A549 (cell line): ENCODE measurements around the gene OR10H3. TPM values are rescaled to one million over a fixed set of nuclear protein-coding genes. Genes with fewer than 3 reads are reported as not detected.
A peak's percentile ranks its signal among the peaks of the same experiment; 100 is the strongest.
"Not testable (repeated sequence)": the region's sequence is repeated elsewhere in the genome, so short reads cannot be mapped to it uniquely, and the experiment has no call there.

ENCODE experiments used
- ATAC-seq, 2 experiments: fragments of 200-7000 bp in 1 of 2; fragments of >200 bp in 1 of 2; cut with Nextera tagmentation in 1 of 2; cut with Tn5 transposase in 1 of 2; 3 replicates each; pipeline versions ENCODE4 v1.8.0 to v1.9.1; 2018 to 2020; ENCODE audit warnings: mild to moderate bottlenecking in 1 of 2, moderate library complexity in 1 of 2
- CTCF ChIA-PET: fragments of 300-600 bp; sonication (Branson Sonifier 250); formaldehyde crosslinking; extraction: SDS; loops from one replicate; lab custom pipeline; 2021; ENCODE audit warnings: antibody characterized with exemption, inconsistent platforms; lab: Yijun Ruan, JAX
- POLR2A ChIA-PET: fragments of 350-600 bp; formaldehyde crosslinking; extraction: SDS; loops from one replicate; lab custom pipeline; 2021; ENCODE audit warnings: antibody characterized with exemption, inconsistent platforms; lab: Yijun Ruan, JAX
- DNase-seq, 2 experiments: peaks; one replicate each; pipeline versions ENCODE4 v3.0.0 to v3.0.0-alpha.2; 2011 to 2016; ENCODE audit warnings: low read depth in 1 of 2, low spot score in 1 of 2
- FAIRE-seq: peaks from 2 replicates; lab custom pipeline; 2011; peaks lifted over from hg19 to GRCh38; lab: Jason Lieb, UNC
- H3K27ac ChIP-seq, 2 experiments: fragments of >200 bp; sonication (Bioruptor Twin); formaldehyde crosslinking; 3 replicates each; pipeline ENCODE4 v1.5.1; 2016 to 2017
- H3K4me1 ChIP-seq: fragments of >200 bp; sonication (Bioruptor Twin); formaldehyde crosslinking; 3 replicates; pipeline ENCODE4 v1.6.1; 2016
- H3K4me2 ChIP-seq: fragments of >200 bp; sonication (Bioruptor Twin); formaldehyde crosslinking; 3 replicates; pipeline ENCODE4 v1.6.1; 2016
- H3K4me3 ChIP-seq: fragments of >200 bp; sonication (Bioruptor Twin); formaldehyde crosslinking; 3 replicates; pipeline ENCODE4 v1.5.1; 2016
- H3K9me3 ChIP-seq: fragments of >200 bp; sonication (Bioruptor Twin); formaldehyde crosslinking; 3 replicates; pipeline ENCODE4 v1.6.1; 2016
- CEBPB ChIP-seq, 2 experiments: fragments of >200 bp in 1 of 2; sonication (Bioruptor Twin) in 1 of 2; formaldehyde crosslinking in 1 of 2; IDR thresholded peaks; 2 replicates each; pipeline ENCODE4 v1.6.1; 2012 to 2016
- CTCF ChIP-seq: fragments of >200 bp; sonication (Bioruptor Twin); formaldehyde crosslinking; IDR thresholded peaks from 3 replicates; pipeline ENCODE4 v1.5.1; 2016
- ELK1 ChIP-seq: fragments of 150-350 bp; IDR thresholded peaks from 2 replicates; pipeline ENCODE4 v1.6.1; 2014; ENCODE audit warnings: low read depth, mild to moderate bottlenecking, low read length
- ESRRA ChIP-seq: fragments of 150-350 bp; IDR thresholded peaks from 2 replicates; pipeline ENCODE4 v1.6.1; 2014; ENCODE audit warnings: mild to moderate bottlenecking, low read length, borderline replicate concordance
- KDM1A ChIP-seq: fragments of 200-600 bp; sonication (generic); IDR thresholded peaks from 2 replicates; pipeline ENCODE4 v1.6.1; 2016; ENCODE audit warnings: low read depth, mild to moderate bottlenecking
- MAX ChIP-seq: IDR thresholded peaks from 2 replicates; pipeline ENCODE4 v1.6.1; 2012
- POLR2A ChIP-seq: IDR thresholded peaks from 2 replicates; pipeline ENCODE4 v1.6.1; 2012; ENCODE audit warnings: mild to moderate bottlenecking, low read length
- REST ChIP-seq: fragments of 200-600 bp; sonication (generic); IDR thresholded peaks from 2 replicates; pipeline ENCODE4 v1.6.1; 2016; ENCODE audit warnings: antibody characterized with exemption, mild to moderate bottlenecking, moderate library complexity
- RNF2 ChIP-seq: fragments of 200-600 bp; sonication (generic); IDR thresholded peaks from 2 replicates; pipeline ENCODE4 v1.6.1; 2016; ENCODE audit warnings: low read depth, mild to moderate bottlenecking, antibody characterized with exemption, moderate library complexity, borderline replicate concordance
- SREBF2 ChIP-seq: fragments of 450-650 bp; IDR thresholded peaks from 2 replicates; pipeline ENCODE4 v1.6.1; 2014; ENCODE audit warnings: mild to moderate bottlenecking, moderate library complexity
- USF2 ChIP-seq: fragments of 450-650 bp; IDR thresholded peaks from 2 replicates; pipeline ENCODE4 v1.6.1; 2014; ENCODE audit warnings: antibody characterized with exemption
- ZFP36 ChIP-seq: fragments of 450-650 bp; IDR thresholded peaks from 2 replicates; pipeline ENCODE4 v1.6.1; 2014; ENCODE audit warnings: borderline replicate concordance; ENCODE audit not compliant: partially characterized antibody
- ZNF302 ChIP-seq: fragments of 250-450 bp; sonication (Bioruptor Pico); IDR thresholded peaks from 2 replicates; pipeline ENCODE4 v1.9.0; 2021; ENCODE audit warnings: inconsistent platforms, mild to moderate bottlenecking, moderate library complexity
- WGBS: methylation state at CpG from one replicate; pipeline ENCODE4 v1.1.6; 2017; ENCODE audit errors: missing lambda C conversion rate; 5-methylcytosine and 5-hydroxymethylcytosine counted together
- polyA plus RNA-seq, 4 experiments: library from polyadenylated mRNA; depleted of rRNA in 3 of 4; stranded (reverse); fragments of >200 nt; fragmentation: RNase III in 1 of 4; extraction: RNeasy Plus Mini Kit Qiagen cat#74134 plus additional on column Dnase treatment in 1 of 4; gene quantifications; 2 replicates in 3 of 4; 3 replicates in 1 of 4; pipeline ENCODE4 v1.2.3, GENCODE V29; 2011 to 2017

OR10H3 gene
- polyA plus RNA-seq, 2 of the 4 experiments (the other 2 are of a cell fraction), result not detected

GRCh38 chr19:15769586-15769985 is 31.8 kb downstream of the OR10H3 start:
- no peaks in the 10 kb centered on the region for H3K9me3 ChIP-seq
- DNase-seq (no peak), ATAC-seq (no peak), FAIRE-seq (no peak)
- WGBS, result 51% methylated on average over 5 of the region's 6 CpGs
- CTCF ChIA-PET, result interaction anchor here (1.3 kb wide), 1 partner anchor 29 kb away, joined by 4 read pairs; no protein-coding TSS in a partner anchor
- no peak overlapping the region for H3K4me3 ChIP-seq
- TF ChIP-seq REST (peak; percentile 79), CEBPB (IDR thresholded peaks at IDR 0.05) (no peak), RNF2 (no peak), KDM1A (no peak), SREBF2 (no peak), USF2 (no peak), ZFP36 (no peak), ELK1 (no peak), POLR2A (no peak)
- POLR2A ChIA-PET, result no interaction called here
- H3K27ac ChIP-seq, result no peak overlapping the region
- no peaks in the 10 kb centered on the region for H3K4me1 ChIP-seq
- H3K4me2 ChIP-seq, result no peak overlapping the region

GRCh38 chr19:15774159-15774558 is 36.4 kb downstream of the OR10H3 start:
- ATAC-seq, H3K4me2 ChIP-seq, FAIRE-seq, DNase-seq, H3K9me3 ChIP-seq, H3K4me3 ChIP-seq, CTCF ChIA-PET, POLR2A ChIA-PET, H3K27ac ChIP-seq, H3K4me1 ChIP-seq: not testable (repeated sequence)
- 31% methylated on average over 2 of the region's 3 CpGs for WGBS

- DNase-seq (no peak), ATAC-seq (no peak), FAIRE-seq (no peak)
- no peaks in the 10 kb centered on the region for H3K4me1 ChIP-seq
- no peak overlapping the region for H3K4me3 ChIP-seq
- ChIA-PET POLR2A (no interaction called here), CTCF (no interaction called here)
- H3K27ac ChIP-seq, result no peak overlapping the region
- TF ChIP-seq CTCF, result no peak
- TF ChIP-seq ZNF302, result no peak
- TF ChIP-seq ESRRA, result no peak
- TF ChIP-seq MAX, result no peak
- no peak for TF ChIP-seq KDM1A
- H3K9me3 ChIP-seq, result no peaks in the 10 kb centered on the region
- WGBS, result 6% methylated on average over 2 of the region's 2 CpGs
- no peak overlapping the region for H3K4me2 ChIP-seq
Observed at GRCh38 chr19:15775249-15775648, 37.5 kb downstream of the OR10H3 start.
